ENCODE data around the gene GRB7.

GRB7 gene

GRCh38 chr17:39754161-39754957, 16.6 kb downstream of the GRB7 start:
- TF ChIP-seq POLR2AphosphoS5 (IDR thresholded peaks at IDR 0.05; ENCODE audit: low read depth, low read length) (no peak; the same call in 1 of the 2 replicates), REST (IDR thresholded peaks at IDR 0.05; ENCODE audit: insufficient read depth in 1 of 2, low read depth in 2 of 2, low read length in 2 of 2) (peak in 1 of 2 experiments; percentile 45; a peak in 1 of 4 replicates), FOXP2 (optimal IDR thresholded peaks at IDR 0.05; ENCODE audit: borderline replicate concordance, extremely low read depth, extremely low read length, insufficient read depth) (peak; percentile 70), TAF1 (IDR thresholded peaks at IDR 0.05; ENCODE audit: borderline replicate concordance, insufficient read depth, low read length) (peak; percentile 55; the same call in 1 of the 2 replicates), SIN3A (IDR thresholded peaks at IDR 0.05; ENCODE audit: borderline replicate concordance, insufficient read depth, low read length) (0 out of 2 replicates have a peak, but pooled peaks have one; percentile 51)

- TF ChIP-seq REST (IDR thresholded peaks at IDR 0.05; ENCODE audit: insufficient read depth in 1 of 2, low read depth in 2 of 2, low read length in 2 of 2) (no peak), POLR2AphosphoS5 (IDR thresholded peaks at IDR 0.05; ENCODE audit: low read depth, low read length) (no peak), TAF1 (IDR thresholded peaks at IDR 0.05; ENCODE audit: borderline replicate concordance, insufficient read depth, low read length) (no peak), SIN3A (IDR thresholded peaks at IDR 0.05; ENCODE audit: borderline replicate concordance, insufficient read depth, low read length) (no peak), FOXP2 (optimal IDR thresholded peaks at IDR 0.05; ENCODE audit: borderline replicate concordance, extremely low read depth, extremely low read length, insufficient read depth) (no peak)
Measured at GRCh38 chr17:39754958-39755553, 17.3 kb downstream of the GRB7 start.

- no peak for TF ChIP-seq REST (IDR thresholded peaks at IDR 0.05; ENCODE audit: insufficient read depth in 1 of 2, low read depth in 2 of 2, low read length in 2 of 2)
- no peak for TF ChIP-seq SIN3A (IDR thresholded peaks at IDR 0.05; ENCODE audit: borderline replicate concordance, insufficient read depth, low read length)
- TF ChIP-seq POLR2AphosphoS5 (IDR thresholded peaks at IDR 0.05; ENCODE audit: low read depth, low read length), result no peak
- no peak for TF ChIP-seq FOXP2 (optimal IDR thresholded peaks at IDR 0.05; ENCODE audit: borderline replicate concordance, extremely low read depth, extremely low read length, insufficient read depth)
- TF ChIP-seq TAF1 (IDR thresholded peaks at IDR 0.05; ENCODE audit: borderline replicate concordance, insufficient read depth, low read length), result no peak
Measured at GRCh38 chr17:39755554-39756379, 18.0 kb downstream of the GRB7 start.

- TF ChIP-seq FOXP2 (optimal IDR thresholded peaks at IDR 0.05; ENCODE audit: borderline replicate concordance, extremely low read depth, extremely low read length, insufficient read depth), result no peak
- TF ChIP-seq POLR2AphosphoS5 (IDR thresholded peaks at IDR 0.05; ENCODE audit: low read depth, low read length), result no peak
- no peak for TF ChIP-seq TAF1 (IDR thresholded peaks at IDR 0.05; ENCODE audit: borderline replicate concordance, insufficient read depth, low read length)
- no peak for TF ChIP-seq REST (IDR thresholded peaks at IDR 0.05; ENCODE audit: insufficient read depth in 1 of 2, low read depth in 2 of 2, low read length in 2 of 2)
- TF ChIP-seq SIN3A (IDR thresholded peaks at IDR 0.05; ENCODE audit: borderline replicate concordance, insufficient read depth, low read length), result no peak
Measured at GRCh38 chr17:39756380-39757079, 18.8 kb downstream of the GRB7 start.

All from PFSK-1 (cell line).